Prostate gland (tissue), 2 donors: ENCODE data around the gene PIP5K1C. TPM values are rescaled to one million over a fixed set of nuclear protein-coding genes. Genes with fewer than 3 reads are reported as not detected.

Experiments used
- DNase-seq: peaks from one replicate; pipeline ENCODE4 v3.0.0-alpha.2; 2019; ENCODE audit warnings: low spot score
- H3K27ac ChIP-seq, 2 donors: fragments of 200-600 bp; sonication (generic); 2 replicates each; pipeline ENCODE4 v1.5.1; 2017 to 2019
- H3K27me3 ChIP-seq: fragments of 200-600 bp; sonication (generic); replicated peaks from 2 replicates; pipeline ENCODE4 v1.5.1; 2019; ENCODE audit not compliant: insufficient read depth
- H3K36me3 ChIP-seq, 2 donors: fragments of 200-600 bp; sonication (generic); 1 replicate in 1 of 2; 2 replicates in 1 of 2; pipeline versions ENCODE4 v1.5.1 to v1.8.1; 2017 to 2019
- H3K4me1 ChIP-seq: fragments of 200-600 bp; sonication (generic); replicated peaks from 2 replicates; pipeline ENCODE4 v1.5.1; 2019
- H3K4me3 ChIP-seq, 2 donors: fragments of 200-600 bp; sonication (generic); 2 replicates each; pipeline ENCODE4 v1.5.1; 2017 to 2019
- H3K9me3 ChIP-seq: fragments of 200-600 bp; sonication (generic); 2 replicates; pipeline ENCODE4 v1.5.1; 2017
- POLR2A ChIP-seq: fragments of 450-650 bp; IDR thresholded peaks from one replicate; pipeline ENCODE4 v1.6.1; 2016; ENCODE audit warnings: antibody characterized with exemption, mild to moderate bottlenecking
- POLR2AphosphoS5 ChIP-seq: sonication (generic); formaldehyde crosslinking; IDR thresholded peaks from one replicate; pipeline ENCODE4 v1.6.1; 2017; ENCODE audit warnings: antibody characterized with exemption
- WGBS: methylation state at CpG from one replicate; pipeline ENCODE4 v1.1.5; 2018; 5-methylcytosine and 5-hydroxymethylcytosine counted together
- intact Hi-C: fragments of 100-400 bp; cut with DNase I; formaldehyde crosslinking; loops from one replicate; pipeline ENCODE4 v1.14.2; 2022
- total RNA-seq, 2 donors: library from RNA; depleted of rRNA; stranded (reverse); fragments of >200 nt; gene quantifications; one replicate each; pipeline ENCODE4 v1.1.0, GENCODE V29; 2016
- TF ChIP-seq, protein P1 (sequence below), 4 experiments: fragments of 200-600 bp in 2 of 4; fragments of 450-650 bp in 2 of 4; sonication (generic) in 2 of 4; IDR thresholded peaks; 1 replicate in 3 of 4; 2 replicates in 1 of 4; pipeline ENCODE4 v1.5.1; 2016 to 2019; ENCODE audit warnings: antibody characterized with exemption in 4 of 4, mild to moderate bottlenecking in 2 of 4, moderate library complexity in 2 of 4

The PIP5K1C gene
- total RNA-seq, 2 donors from 2014 or later, result 34.3 to 75.5 TPM

DNA sequence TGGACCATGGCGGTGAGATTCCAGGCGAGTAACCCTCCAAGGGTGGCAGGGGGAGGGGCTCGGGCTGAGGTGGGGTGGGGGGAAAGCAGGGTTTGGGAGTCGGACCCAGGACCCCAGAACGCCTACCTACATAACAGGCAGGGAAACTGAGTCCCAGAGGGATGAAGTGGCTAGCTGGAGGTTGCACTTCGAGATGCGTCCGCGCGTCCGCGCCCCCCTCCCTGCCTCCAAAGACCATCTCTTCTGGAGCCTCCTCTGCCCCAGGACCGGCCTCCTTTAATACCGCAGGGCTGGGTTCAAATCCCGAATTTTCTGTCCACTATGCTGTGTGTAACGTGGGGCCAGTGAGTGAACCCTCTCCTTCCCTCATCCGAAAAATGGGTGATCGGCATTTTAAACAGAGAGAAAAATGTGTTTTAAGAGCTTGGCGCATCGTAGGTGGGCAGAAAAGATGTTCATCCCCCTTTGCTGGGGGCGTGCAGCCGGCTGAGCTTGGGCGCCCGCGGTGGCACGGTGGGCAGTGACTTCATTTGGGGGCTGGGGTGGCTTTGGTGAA, 21.7 kb upstream of the PIP5K1C start:
- Histone ChIP-seq H3K4me3 (peak overlapping the region; percentile 19 to 27), H3K27me3 (no peaks in the 10 kb centered on the region), H3K36me3 (no peaks in the 10 kb centered on the region), H3K27ac (peak overlapping the region in 1 of 2 donors; percentile 27), H3K9me3 (no peaks in the 10 kb centered on the region), H3K4me1 (peaks cover 8% of the 10 kb centered on the region)
- intact Hi-C loops, result no loop called here
- no peak for DNase-seq
- WGBS, result 2% methylated on average over 24 of the region's 26 CpGs
- TF ChIP-seq, protein P1, sequence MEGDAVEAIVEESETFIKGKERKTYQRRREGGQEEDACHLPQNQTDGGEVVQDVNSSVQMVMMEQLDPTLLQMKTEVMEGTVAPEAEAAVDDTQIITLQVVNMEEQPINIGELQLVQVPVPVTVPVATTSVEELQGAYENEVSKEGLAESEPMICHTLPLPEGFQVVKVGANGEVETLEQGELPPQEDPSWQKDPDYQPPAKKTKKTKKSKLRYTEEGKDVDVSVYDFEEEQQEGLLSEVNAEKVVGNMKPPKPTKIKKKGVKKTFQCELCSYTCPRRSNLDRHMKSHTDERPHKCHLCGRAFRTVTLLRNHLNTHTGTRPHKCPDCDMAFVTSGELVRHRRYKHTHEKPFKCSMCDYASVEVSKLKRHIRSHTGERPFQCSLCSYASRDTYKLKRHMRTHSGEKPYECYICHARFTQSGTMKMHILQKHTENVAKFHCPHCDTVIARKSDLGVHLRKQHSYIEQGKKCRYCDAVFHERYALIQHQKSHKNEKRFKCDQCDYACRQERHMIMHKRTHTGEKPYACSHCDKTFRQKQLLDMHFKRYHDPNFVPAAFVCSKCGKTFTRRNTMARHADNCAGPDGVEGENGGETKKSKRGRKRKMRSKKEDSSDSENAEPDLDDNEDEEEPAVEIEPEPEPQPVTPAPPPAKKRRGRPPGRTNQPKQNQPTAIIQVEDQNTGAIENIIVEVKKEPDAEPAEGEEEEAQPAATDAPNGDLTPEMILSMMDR (IDR thresholded peaks at IDR 0.05), result no peak

DNA sequence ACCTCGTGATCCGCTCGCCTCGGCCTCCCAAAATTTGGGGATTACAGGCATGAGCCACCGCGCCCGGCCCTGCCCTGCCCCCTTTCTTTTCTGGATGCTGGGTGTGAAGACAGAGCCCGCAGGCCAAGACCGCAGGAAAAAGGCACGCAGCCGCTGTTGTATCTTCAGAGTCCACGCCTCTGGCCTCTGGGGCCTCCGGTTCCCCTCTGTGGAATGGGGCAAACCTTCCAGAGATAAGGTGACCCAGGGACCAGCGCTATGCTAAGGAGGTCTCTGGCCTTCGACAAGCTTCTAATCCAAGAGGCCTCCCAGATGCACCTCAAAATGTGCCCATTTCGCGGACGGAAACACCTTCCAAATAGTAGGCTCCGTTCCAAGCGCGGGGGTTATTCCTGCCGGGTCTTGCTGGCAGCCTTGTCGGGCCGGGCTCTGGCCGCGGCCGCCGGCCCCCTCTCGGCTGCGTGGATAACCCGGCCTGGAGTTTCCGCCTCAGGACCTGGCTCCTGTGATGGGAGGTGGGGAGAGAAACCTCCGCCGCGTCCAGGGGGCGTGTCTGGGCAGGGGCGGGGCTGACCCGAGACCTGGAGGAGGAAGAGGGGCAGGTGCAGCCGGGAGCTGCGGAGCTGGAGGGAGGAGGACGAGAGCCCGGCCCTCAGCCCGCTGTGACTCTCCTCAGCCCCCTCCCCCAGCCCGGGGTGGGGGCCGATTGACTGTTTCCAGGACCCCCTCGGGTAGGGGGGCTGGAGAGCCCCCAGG, 21.0 kb upstream of the PIP5K1C start:
- intact Hi-C loops, result no loop called here
- Histone ChIP-seq H3K4me3 (peak overlapping the region; percentile 14 to 27), H3K36me3 (no peaks in the 10 kb centered on the region), H3K4me1 (peaks cover 8% of the 10 kb centered on the region), H3K9me3 (no peaks in the 10 kb centered on the region), H3K27me3 (no peaks in the 10 kb centered on the region), H3K27ac (no peak overlapping the region)
- TF ChIP-seq POLR2A (peak; percentile 74), POLR2AphosphoS5 (peak; percentile 94)
- TF ChIP-seq, protein P1 (IDR thresholded peaks at IDR 0.05), result peak in 2 of 4 experiments; percentile 37 to 39
- DNase-seq, result peak; percentile 81
- WGBS, result 18% methylated on average over 43 of the region's 46 CpGs

DNA sequence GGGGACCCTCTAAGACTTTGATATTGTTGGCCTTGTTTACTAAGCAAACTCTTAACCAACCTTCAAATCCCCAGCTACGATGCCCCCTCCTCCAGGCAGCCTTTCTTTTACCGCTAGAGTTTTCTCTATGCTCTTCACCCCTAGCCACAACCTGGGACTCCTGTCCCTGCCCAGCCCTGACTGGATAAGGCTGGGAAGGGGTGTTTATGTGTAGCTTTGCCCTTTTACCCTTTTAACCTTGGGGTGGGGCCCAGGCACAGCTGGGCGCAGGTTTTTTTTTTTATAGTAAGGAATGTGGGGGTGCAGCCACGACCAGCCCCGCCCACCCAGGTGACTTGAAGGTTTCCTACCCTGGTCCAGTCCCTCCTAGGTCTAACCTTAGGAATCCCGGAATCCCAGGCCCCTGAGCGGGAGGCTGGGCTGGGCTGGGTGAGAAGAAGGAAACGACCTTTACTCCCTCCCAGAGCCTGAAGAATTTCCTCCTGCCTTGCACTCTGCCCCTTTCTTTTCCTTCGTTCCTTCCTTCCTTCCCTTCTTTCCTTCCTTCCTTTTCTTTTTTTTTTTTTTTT, 20.2 kb upstream of the PIP5K1C start:
- TF ChIP-seq, protein P1 (IDR thresholded peaks at IDR 0.05), result no peak
- no peak for TF ChIP-seq POLR2A
- TF ChIP-seq POLR2AphosphoS5, result no peak
- peaks cover 8% of the 10 kb centered on the region for H3K4me1 ChIP-seq
- H3K36me3 ChIP-seq, result no peaks in the 10 kb centered on the region
- no peaks in the 10 kb centered on the region for H3K27me3 ChIP-seq
- H3K4me3 ChIP-seq, result no peak overlapping the region
- DNase-seq, result no peak
- no peaks in the 10 kb centered on the region for H3K9me3 ChIP-seq
- intact Hi-C loops, result no loop called here
- no peak overlapping the region for H3K27ac ChIP-seq
- WGBS, result 33% methylated on average over 9 of the region's 9 CpGs

DNA sequence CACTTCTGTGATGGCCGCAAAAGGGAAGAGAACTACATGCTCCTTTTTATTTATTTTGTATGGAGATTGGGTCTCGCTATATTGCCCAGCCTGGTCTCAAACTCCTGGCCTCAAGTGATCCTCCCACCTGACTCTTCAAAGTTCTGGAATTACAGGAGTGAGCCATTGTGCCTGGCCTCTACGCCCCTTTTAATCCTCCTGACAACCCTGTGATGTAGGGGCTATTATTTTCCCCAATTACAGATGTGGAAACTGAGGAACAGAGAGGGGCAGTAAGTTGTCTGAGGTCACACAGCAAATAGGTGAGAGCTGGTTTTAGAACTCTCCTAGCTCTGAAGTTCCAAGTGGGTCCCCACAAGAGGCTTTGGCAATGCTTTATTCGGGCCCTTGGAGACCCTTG, 19.6 kb upstream of the PIP5K1C start:
- WGBS, result 82% methylated on average over 4 of the region's 4 CpGs
- DNase-seq, result no peak
- no peaks in the 10 kb centered on the region for H3K9me3 ChIP-seq
- no peaks in the 10 kb centered on the region for H3K36me3 ChIP-seq
- no peaks in the 10 kb centered on the region for H3K27me3 ChIP-seq
- no peak overlapping the region for H3K4me3 ChIP-seq
- TF ChIP-seq POLR2AphosphoS5 (no peak), POLR2A (no peak)
- TF ChIP-seq, protein P1 (IDR thresholded peaks at IDR 0.05), result no peak
- H3K27ac ChIP-seq, result no peak overlapping the region
- intact Hi-C loops, result no loop called here
- H3K4me1 ChIP-seq, result peaks cover 8% of the 10 kb centered on the region
